BJ (cell line): Measurements from ENCODE around the gene SCAI. TPM values are rescaled to one million over a fixed set of nuclear protein-coding genes. Genes with fewer than 3 reads are reported as not detected.

Experiments used
- CTCF ChIA-PET: fragments of 350-600 bp; formaldehyde crosslinking; extraction: SDS; loops from one replicate; lab custom pipeline; 2021; ENCODE audit warnings: antibody characterized with exemption, inconsistent platforms; lab: Yijun Ruan, JAX
- POLR2A ChIA-PET: fragments of 300-600 bp; sonication (Branson Sonifier 250); formaldehyde crosslinking; extraction: SDS; loops from one replicate; lab custom pipeline; 2021; ENCODE audit warnings: antibody characterized with exemption; lab: Charles Lee
- DNase-seq: peaks from one replicate; pipeline ENCODE4 v3.0.0-alpha.2; 2011; ENCODE audit warnings: low read depth
- H3K27me3 ChIP-seq: 2 replicates; pipeline ENCODE4 v1.6.0; 2011; ENCODE audit warnings: low read length; ENCODE audit not compliant: control insufficient read depth, insufficient read depth
- H3K36me3 ChIP-seq: 2 replicates; pipeline ENCODE4 v1.5.1; 2011; ENCODE audit warnings: low read length; ENCODE audit not compliant: control insufficient read depth, insufficient read depth
- H3K4me3 ChIP-seq: 2 replicates; pipeline ENCODE4 v1.5.1; 2011; ENCODE audit warnings: low read depth, mild to moderate bottlenecking, control low read depth, low read length
- CTCF ChIP-seq: IDR thresholded peaks from 2 replicates; pipeline ENCODE4 v1.5.1; 2011; ENCODE audit warnings: low read depth, mild to moderate bottlenecking, control low read depth, inconsistent platforms, low read length, moderate library complexity; ENCODE audit not compliant: insufficient read depth
- polyA plus RNA-seq: library from polyadenylated mRNA; depleted of rRNA; stranded (reverse); fragments of >200 nt; gene quantifications from 2 replicates; pipeline ENCODE4 v1.2.3, GENCODE V29; 2011

The SCAI gene
- polyA plus RNA-seq, 1 experiment, result 2.0 TPM

- POLR2A ChIA-PET, result no interaction called here
- CTCF ChIA-PET, result interaction anchor here (0.6 kb wide), 2 partner anchors 24 to 231 kb away, joined by 3 read pairs; no protein-coding TSS in a partner anchor
- H3K36me3 ChIP-seq, result peaks cover 7% of the 10 kb centered on the region
Measured at GRCh38 chr9:125147401-125147951, 4.1 kb upstream of the SCAI start.

GRCh38 chr9:125146247-125146646, 2.9 kb upstream of the SCAI start:
- no peak overlapping the region for H3K4me3 ChIP-seq

More at GRCh38 chr9:125147401-125147951, 4.1 kb upstream of the SCAI start:
- no peak for DNase-seq
- Histone ChIP-seq H3K4me3 (no peak overlapping the region), H3K27me3 (no peaks in the 10 kb centered on the region)
- no peak for TF ChIP-seq CTCF

GRCh38 chr9:125145425-125145824, 2.1 kb upstream of the SCAI start:
- no peak for DNase-seq
- ChIA-PET POLR2A (no interaction called here), CTCF (interaction anchor here (0.6 to 0.9 kb wide), 3 partner anchors 109 to 292 kb away, joined by 3 to 4 read pairs (median 4); partner anchors contain the start of gene WDR38)
- Histone ChIP-seq H3K4me3 (no peak overlapping the region), H3K36me3 (peaks cover 2% of the 10 kb centered on the region; the same call in 1 of the 2 replicates), H3K27me3 (no peaks in the 10 kb centered on the region)
- peak; percentile 15; the same call in 1 of the 2 replicates for TF ChIP-seq CTCF

More at GRCh38 chr9:125146247-125146646, 2.9 kb upstream of the SCAI start:
- ChIA-PET POLR2A (no interaction called here), CTCF (interaction anchor here (0.6 to 1.0 kb wide), 2 partner anchors 108 to 216 kb away, joined by 3 to 4 read pairs; no protein-coding TSS in a partner anchor)
- TF ChIP-seq CTCF, result no peak
- no peaks in the 10 kb centered on the region for H3K27me3 ChIP-seq
- peaks cover 6% of the 10 kb centered on the region for H3K36me3 ChIP-seq
- peak; percentile 50 for DNase-seq

- H3K27me3 ChIP-seq, result no peaks in the 10 kb centered on the region
- H3K4me3 ChIP-seq, result peak overlapping the region; percentile 78
- H3K36me3 ChIP-seq, result no peaks in the 10 kb centered on the region
- ChIA-PET POLR2A (interaction anchor here (0.6 kb wide), 1 partner anchor 281 kb away, joined by 5 read pairs; the partner anchor contains the start of gene ARPC5L), CTCF (interaction anchor here (0.5 to 2.8 kb wide), 24 partner anchors 9 to 290 kb away, joined by 3 to 13 read pairs (median 3); partner anchors contain the start of gene WDR38)
- DNase-seq, result no peak
- no peak for TF ChIP-seq CTCF
Measured at GRCh38 chr9:125142560-125143376, 560 bp downstream of the SCAI start.

- ChIA-PET POLR2A (no interaction called here), CTCF (interaction anchor here (0.9 to 2.8 kb wide), 2 partner anchors 289 to 370 kb away, joined by 3 to 11 read pairs; partner anchors contain the start of gene WDR38)
- Histone ChIP-seq H3K4me3 (no peak overlapping the region), H3K27me3 (no peaks in the 10 kb centered on the region), H3K36me3 (no peaks in the 10 kb centered on the region)
- DNase-seq, result no peak
- no peak for TF ChIP-seq CTCF
Measured at GRCh38 chr9:125141751-125142150, 1.6 kb downstream of the SCAI start.
